ENCODE data around the gene ERBB3. TPM values are rescaled to one million over a fixed set of nuclear protein-coding genes. Genes with fewer than 3 reads are reported as not detected.

ERBB3 gene
- total RNA-seq, 4 donors from 2014 or later = 17.3 to 41.1 (median 22.3) TPM

- peak within 1 kb of the TSS; percentile 89 to 99 (median 96) for H3K27ac ChIP-seq
- peaks cover 3 to 32% of the 10 kb centered on the region in 2 donors for H3K36me3 ChIP-seq
- H3K9me3 ChIP-seq = no peaks in the 10 kb centered on the region
- H3K4me3 ChIP-seq = peak within 1 kb of the TSS; percentile 81 to 100
- peak; percentile 91 for ATAC-seq
- TF ChIP-seq POLR2AphosphoS5 (IDR thresholded peaks at IDR 0.05) (peak; percentile 92), CTCF (IDR thresholded peaks at IDR 0.05) (peak in 3 of 4 experiments; percentile 63 to 74 (median 68)), EP300 (IDR thresholded peaks at IDR 0.05) (no peak), POLR2A (IDR thresholded peaks at IDR 0.05) (peak; percentile 89 to 91)
- peaks cover 11 to 58% (median 22%) of the 10 kb centered on the region in 3 donors for H3K4me1 ChIP-seq
- H3K27me3 ChIP-seq = no peaks in the 10 kb centered on the region
- WGBS, 2 donors (ENCODE audit: low coverage in 1 of 2) = 2 to 33% methylated on average over 1 to 13 of the region's 61 CpGs
Measured at GRCh38 chr12:56117778-56118687, 38.1 kb downstream of the ERBB3 start, which contains the start of gene ZC3H10. TSS of gene ZC3H10 (plus strand) at chr12:56118266. CDS start at chr12:56120563, 2,297 bp downstream.

- no peak for TF ChIP-seq CTCF (IDR thresholded peaks at IDR 0.05)
- no peak for TF ChIP-seq POLR2AphosphoS5 (IDR thresholded peaks at IDR 0.05)
- Histone ChIP-seq H3K4me3 (peak overlapping the region; percentile 64 to 81), H3K27ac (peak overlapping the region; percentile 89 to 99 (median 96)), H3K9me3 (no peaks in the 10 kb centered on the region), H3K27me3 (no peaks in the 10 kb centered on the region), H3K36me3 (peaks cover 3 to 30% of the 10 kb centered on the region in 2 donors), H3K4me1 (peaks cover 11 to 66% (median 22%) of the 10 kb centered on the region in 3 donors)
- WGBS, 2 donors (ENCODE audit: low coverage in 1 of 2) = 4 to 9% methylated on average over 4 to 12 of the region's 13 CpGs
- ATAC-seq = no peak
Measured at GRCh38 chr12:56118688-56119357, 38.9 kb downstream of the ERBB3 start.

- peak; percentile 72 to 92 (median 90) for TF ChIP-seq CTCF (IDR thresholded peaks at IDR 0.05)
- TF ChIP-seq POLR2A (IDR thresholded peaks at IDR 0.05) = no peak
- TF ChIP-seq POLR2AphosphoS5 (IDR thresholded peaks at IDR 0.05) = peak; percentile 67
- TF ChIP-seq EP300 (IDR thresholded peaks at IDR 0.05) = no peak
- ATAC-seq = peak; percentile 63
- whole genome bisulfite sequencing, 2 donors (ENCODE audit: low coverage in 1 of 2) = 0% methylated on average over 2 of the region's 2 CpGs; no CpG with 5 or more reads in 1 of the 2 donors
- Histone ChIP-seq H3K27ac (peak overlapping the region; percentile 92 to 99 (median 96)), H3K36me3 (peaks cover 3 to 28% of the 10 kb centered on the region in 2 donors), H3K27me3 (no peaks in the 10 kb centered on the region), H3K4me1 (peaks cover 11 to 71% (median 22%) of the 10 kb centered on the region in 3 donors), H3K9me3 (no peaks in the 10 kb centered on the region), H3K4me3 (peak overlapping the region; percentile 64 to 81)
Measured at GRCh38 chr12:56119361-56119796, 39.4 kb downstream of the ERBB3 start.

GRCh38 chr12:56120158-56120846, 40.3 kb downstream of the ERBB3 start:
- Histone ChIP-seq H3K4me1 (peaks cover 11 to 77% (median 22%) of the 10 kb centered on the region in 3 donors), H3K27me3 (no peaks in the 10 kb centered on the region), H3K9me3 (no peaks in the 10 kb centered on the region), H3K36me3 (peaks cover 3 to 28% of the 10 kb centered on the region in 2 donors), H3K4me3 (no peak overlapping the region), H3K27ac (peak overlapping the region; percentile 92 to 99 (median 96))
- WGBS, 2 donors (ENCODE audit: low coverage in 1 of 2) = 31 to 80% methylated on average over 2 to 3 of the region's 17 CpGs
- TF ChIP-seq POLR2A (IDR thresholded peaks at IDR 0.05) (no peak), POLR2AphosphoS5 (IDR thresholded peaks at IDR 0.05) (no peak), CTCF (IDR thresholded peaks at IDR 0.05) (no peak), EP300 (IDR thresholded peaks at IDR 0.05) (no peak)
- no peak for ATAC-seq
